Ectodermal cell (in vitro differentiated cells): ENCODE data around the gene CYP4B1.
"Not testable (repeated sequence)": the region's sequence is repeated elsewhere in the genome, so short reads cannot be mapped to it uniquely, and the experiment has no call there.

Experiments used
- H3K27ac ChIP-seq: 2 replicates; pipeline ENCODE4 v1.7.0; 2013; ENCODE audit warnings: mild to moderate bottlenecking, low read depth, low read length; ENCODE audit not compliant: insufficient read depth, poor library complexity, severe bottlenecking
- H3K27me3 ChIP-seq: 2 replicates; pipeline ENCODE4 v1.7.0; 2013; ENCODE audit warnings: mild to moderate bottlenecking, low read length; ENCODE audit not compliant: insufficient read depth, control insufficient read depth, poor library complexity, severe bottlenecking
- H3K36me3 ChIP-seq: one replicate; pipeline ENCODE4 v1.7.0; 2013; ENCODE audit warnings: low read length; ENCODE audit not compliant: control insufficient read depth, insufficient read depth
- H3K4me1 ChIP-seq: one replicate; pipeline ENCODE4 v1.7.0; 2013; ENCODE audit warnings: low read length; ENCODE audit not compliant: control insufficient read depth, insufficient read depth
- H3K4me3 ChIP-seq: 2 replicates; pipeline ENCODE4 v1.7.0; 2013; ENCODE audit warnings: low read depth, low read length, control low read depth; ENCODE audit not compliant: insufficient read depth
- H3K9me3 ChIP-seq: 2 replicates; pipeline ENCODE4 v1.7.0; 2013; ENCODE audit warnings: mild to moderate bottlenecking, low read length, moderate library complexity; ENCODE audit not compliant: control insufficient read depth
- WGBS, 2 experiments: methylation state at CpG; one replicate each; pipeline ENCODE4 v1.1.7; 2013; ENCODE audit warnings: missing lambda C conversion rate in 2 of 2; 5-methylcytosine and 5-hydroxymethylcytosine counted together

Gene CYP4B1

DNA sequence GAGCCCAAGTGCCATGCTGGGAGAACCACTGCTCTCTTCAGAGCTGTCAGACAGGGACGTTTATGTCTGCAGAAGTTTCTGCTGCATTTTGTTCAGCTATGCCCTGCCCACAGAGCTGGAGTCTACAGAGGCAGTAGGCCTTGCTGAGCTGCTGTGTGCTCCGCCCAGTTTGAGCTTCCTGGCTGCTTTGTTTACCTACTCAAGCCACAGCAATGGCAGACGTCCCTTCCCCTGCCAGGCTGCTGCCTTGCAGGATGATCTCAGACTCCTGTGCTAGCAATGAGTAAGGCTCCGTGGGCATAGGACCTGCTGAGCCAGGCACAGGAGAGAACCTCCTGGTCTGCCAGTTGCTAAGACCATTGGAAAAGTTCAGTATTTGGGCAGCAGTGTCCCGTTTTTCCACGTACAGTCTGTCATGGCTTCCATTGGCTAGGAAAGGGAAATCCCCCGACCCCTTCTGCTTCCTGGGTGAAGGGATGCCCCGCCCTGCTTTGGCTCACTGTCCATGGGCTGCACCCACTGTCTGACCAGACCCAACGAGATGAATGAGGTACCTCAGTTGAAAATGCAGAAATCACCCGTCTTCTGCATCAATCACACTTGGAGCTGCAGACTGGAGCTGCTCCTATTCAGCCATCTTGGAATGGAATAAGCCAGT is 31.9 kb downstream of the CYP4B1 start:
- no peak overlapping the region for H3K27ac ChIP-seq
- 88 to 90% methylated on average over 10 of the region's 10 CpGs for WGBS, 2 experiments
- H3K4me3 ChIP-seq, result no peak overlapping the region
- no peaks in the 10 kb centered on the region for H3K9me3 ChIP-seq
- no peaks in the 10 kb centered on the region for H3K36me3 ChIP-seq
- H3K27me3 ChIP-seq, result no peaks in the 10 kb centered on the region
- no peaks in the 10 kb centered on the region for H3K4me1 ChIP-seq

DNA sequence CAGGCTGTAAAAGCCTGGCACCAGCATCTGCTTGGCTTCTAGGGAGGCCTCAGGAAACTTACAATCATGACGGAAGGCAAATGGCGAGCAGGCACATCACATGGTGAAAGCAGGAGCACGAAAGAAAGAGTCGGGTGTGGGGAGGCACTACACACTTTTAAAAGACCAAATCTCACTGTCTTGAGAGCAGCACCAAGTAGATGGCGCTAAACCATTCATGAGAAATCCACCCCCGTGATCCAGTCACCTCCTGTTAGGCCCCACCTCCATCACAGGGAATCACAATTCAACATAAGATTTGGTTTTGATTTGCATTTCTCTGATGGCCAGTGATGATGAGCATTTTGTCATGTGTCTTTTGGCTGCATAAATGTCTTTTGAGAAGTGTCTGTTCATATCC is 36.6 kb downstream of the CYP4B1 start:
- H3K36me3 ChIP-seq, H3K4me3 ChIP-seq, H3K27ac ChIP-seq, H3K9me3 ChIP-seq, H3K27me3 ChIP-seq, H3K4me1 ChIP-seq: not testable (repeated sequence)
- WGBS, 2 experiments, result 84 to 91% methylated on average over 6 of the region's 6 CpGs

DNA sequence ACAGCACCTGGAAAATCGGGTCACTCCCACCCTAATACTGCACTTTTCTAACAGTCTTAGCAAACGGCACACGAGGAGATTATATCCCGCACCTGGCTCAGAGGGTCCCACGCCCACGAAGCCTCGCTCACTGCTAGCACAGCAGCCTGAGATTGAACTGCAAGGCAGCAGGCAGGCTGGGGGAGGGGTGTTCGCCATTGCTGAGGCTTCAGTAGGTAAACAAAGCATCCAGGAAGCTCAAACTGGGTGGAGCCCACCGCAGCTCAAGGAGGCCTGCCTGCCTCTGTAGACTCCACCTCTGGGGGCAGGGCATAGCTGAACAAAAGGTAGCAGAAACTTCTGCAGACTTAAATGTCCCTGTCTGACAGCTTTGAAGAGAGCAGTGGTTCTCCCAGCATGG is 47.5 kb downstream of the CYP4B1 start:
- not testable (repeated sequence) for H3K27me3 ChIP-seq, H3K4me3 ChIP-seq, H3K9me3 ChIP-seq, H3K4me1 ChIP-seq, H3K27ac ChIP-seq, H3K36me3 ChIP-seq
- WGBS, 2 experiments, result 91% methylated on average over 9 of the region's 9 CpGs

GRCh38 chr1:46857660-46858065 is 58.8 kb downstream of the CYP4B1 start:
- H3K27ac ChIP-seq, H3K4me1 ChIP-seq, H3K27me3 ChIP-seq, H3K36me3 ChIP-seq, H3K9me3 ChIP-seq, H3K4me3 ChIP-seq: not testable (repeated sequence)
- WGBS, 2 experiments, result 80 to 82% methylated on average over 8 of the region's 8 CpGs

- Histone ChIP-seq H3K9me3 (no peaks in the 10 kb centered on the region), H3K4me1 (no peaks in the 10 kb centered on the region), H3K4me3 (no peak overlapping the region), H3K36me3 (no peaks in the 10 kb centered on the region), H3K27me3 (no peaks in the 10 kb centered on the region), H3K27ac (no peak overlapping the region)
- 93 to 96% methylated on average over 2 of the region's 2 CpGs for WGBS, 2 experiments
Observed at GRCh38 chr1:46862348-46862747, 63.5 kb downstream of the CYP4B1 start.
